Activated naive CD8-positive, alpha-beta T cell treated with anti-CD3 and anti-CD28 coated beads, Interleukin-2, amount 10 ng/mL, durations not matched to agents 7 days and 5 days (primary cell): Measurements from ENCODE around the gene TMEM258. TPM values are rescaled to one million over a fixed set of nuclear protein-coding genes. Genes with fewer than 3 reads are reported as not detected.

Source experiments
- ATAC-seq: fragments of 150-1000 bp; cut with Tn5 transposase; one replicate; pipeline ENCODE4 v1.10.0; 2021; ENCODE audit warnings: low read depth, moderate library complexity
- POLR2A ChIA-PET: fragments of 350-600 bp; sonication (Branson Sonifier 250); formaldehyde crosslinking; loops from one replicate; lab custom pipeline; 2021; ENCODE audit warnings: antibody characterized with exemption; lab: Charles Lee
- DNase-seq: peaks from one replicate; pipeline ENCODE4 v3.0.0; 2021
- H3K27ac Mint-ChIP-seq: one replicate; pipeline ENCODE4 v1.8.0; 2022; ENCODE audit warnings: mild to moderate bottlenecking, mixed read lengths
- H3K27me3 Mint-ChIP-seq: one replicate; pipeline ENCODE4 v1.8.0; 2022; ENCODE audit warnings: mild to moderate bottlenecking, moderate library complexity, mixed read lengths
- H3K36me3 Mint-ChIP-seq: one replicate; pipeline ENCODE4 v1.8.0; 2021; ENCODE audit warnings: mild to moderate bottlenecking, mixed read lengths
- H3K4me1 Mint-ChIP-seq: one replicate; pipeline ENCODE4 v1.8.0; 2021; ENCODE audit warnings: mixed read lengths
- H3K4me3 Mint-ChIP-seq: one replicate; pipeline ENCODE4 v1.8.0; 2022; ENCODE audit warnings: mild to moderate bottlenecking, moderate library complexity, mixed read lengths
- H3K9me3 Mint-ChIP-seq: one replicate; pipeline ENCODE4 v1.8.0; 2021; ENCODE audit warnings: mixed read lengths
- total RNA-seq, 2 experiments: library from RNA; stranded (reverse); gene quantifications; one replicate each; pipeline ENCODE4 v1.2.3, GENCODE V29; 2021

Gene TMEM258
- total RNA-seq, 2 experiments from 2014 or later, result 127 to 140 TPM

DNA sequence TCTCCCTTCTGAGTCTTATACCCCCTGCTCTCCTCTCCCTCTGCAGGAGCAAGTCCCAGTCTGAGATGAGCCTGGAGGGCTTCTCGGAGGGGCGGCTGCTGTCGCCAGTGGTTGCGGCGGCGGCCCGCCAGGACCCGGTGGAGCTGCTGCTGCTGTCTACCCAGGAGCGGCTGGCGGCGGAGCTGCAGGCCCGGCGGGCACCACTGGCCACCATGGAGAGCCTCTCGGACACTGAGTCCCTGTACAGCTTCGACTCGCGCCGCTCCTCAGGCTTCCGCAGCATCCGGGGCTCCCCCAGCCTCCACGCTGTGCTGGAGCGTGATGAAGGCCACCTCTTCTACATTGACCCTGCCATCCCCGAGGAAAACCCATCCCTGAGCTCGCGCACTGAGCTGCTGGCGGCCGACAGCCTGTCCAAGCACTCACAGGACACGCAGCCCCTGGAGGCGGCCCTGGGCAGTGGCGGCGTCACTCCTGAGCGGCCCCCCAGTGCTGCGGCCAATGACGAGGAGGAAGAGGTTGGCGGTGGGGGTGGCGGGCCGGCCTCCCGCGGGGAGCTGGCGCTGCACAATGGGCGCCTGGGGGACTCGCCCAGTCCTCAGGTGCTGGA is 48.8 kb downstream of the TMEM258 start:
- Mint-ChIP-seq H3K27me3 (no peaks in the 10 kb centered on the region), H3K27ac (no peak overlapping the region), H3K4me3 (no peak overlapping the region), H3K9me3 (no peaks in the 10 kb centered on the region), H3K36me3 (no peaks in the 10 kb centered on the region), H3K4me1 (no peaks in the 10 kb centered on the region)
- DNase-seq (no peak), ATAC-seq (no peak)
- POLR2A ChIA-PET, result no interaction called here

DNA sequence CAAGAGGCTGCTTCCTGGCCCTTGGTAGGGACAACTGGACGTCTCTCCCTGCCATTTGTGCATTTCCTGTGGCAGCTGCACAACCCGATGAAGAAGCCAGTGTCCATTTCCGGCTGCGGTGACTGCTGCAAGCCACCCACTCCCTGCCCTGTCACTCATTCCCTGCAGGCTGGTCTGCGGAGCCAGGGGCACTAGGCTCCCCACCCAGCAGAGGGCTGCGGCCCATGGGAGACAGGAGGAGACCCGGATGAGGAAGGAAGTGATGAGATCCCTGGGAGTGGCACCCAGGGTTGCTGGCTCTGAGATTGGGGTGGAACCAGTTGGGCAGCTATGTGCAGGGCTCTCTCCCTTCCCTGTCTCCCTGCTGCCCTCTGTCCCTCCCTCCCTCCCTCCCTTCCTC is 50.0 kb downstream of the TMEM258 start:
- ATAC-seq, result no peak
- Mint-ChIP-seq H3K4me1 (no peaks in the 10 kb centered on the region), H3K36me3 (no peaks in the 10 kb centered on the region), H3K4me3 (no peak overlapping the region), H3K27ac (no peak overlapping the region), H3K9me3 (no peaks in the 10 kb centered on the region), H3K27me3 (no peaks in the 10 kb centered on the region)
- DNase-seq, result no peak
- POLR2A ChIA-PET, result no interaction called here

DNA sequence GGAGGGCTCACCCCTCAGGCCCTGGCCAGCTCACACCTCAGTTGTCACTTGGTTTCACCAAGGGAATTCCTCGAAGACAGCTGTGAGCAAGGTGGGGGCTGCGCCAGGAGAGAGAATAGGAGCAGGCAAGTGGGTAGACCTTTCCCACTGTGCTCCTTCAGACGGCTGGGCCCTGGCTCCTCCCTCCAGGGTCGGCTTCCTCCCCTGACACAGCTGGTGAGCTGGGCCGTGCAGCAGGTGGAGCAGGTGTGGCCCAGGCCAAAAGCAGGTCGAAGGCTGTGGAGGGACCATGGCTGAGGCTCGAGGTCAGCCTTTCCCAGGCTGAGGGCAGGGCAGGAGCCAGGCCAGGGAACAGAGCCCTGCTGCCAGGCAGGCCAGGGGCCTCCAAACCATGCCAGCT is 52.4 kb downstream of the TMEM258 start:
- no peaks in the 10 kb centered on the region for H3K27me3 Mint-ChIP-seq
- no peaks in the 10 kb centered on the region for H3K4me1 Mint-ChIP-seq
- H3K4me3 Mint-ChIP-seq, result no peak overlapping the region
- ATAC-seq (no peak), DNase-seq (no peak)
- POLR2A ChIA-PET, result no interaction called here
- no peaks in the 10 kb centered on the region for H3K9me3 Mint-ChIP-seq
- H3K27ac Mint-ChIP-seq, result no peak overlapping the region
- H3K36me3 Mint-ChIP-seq, result no peaks in the 10 kb centered on the region

DNA sequence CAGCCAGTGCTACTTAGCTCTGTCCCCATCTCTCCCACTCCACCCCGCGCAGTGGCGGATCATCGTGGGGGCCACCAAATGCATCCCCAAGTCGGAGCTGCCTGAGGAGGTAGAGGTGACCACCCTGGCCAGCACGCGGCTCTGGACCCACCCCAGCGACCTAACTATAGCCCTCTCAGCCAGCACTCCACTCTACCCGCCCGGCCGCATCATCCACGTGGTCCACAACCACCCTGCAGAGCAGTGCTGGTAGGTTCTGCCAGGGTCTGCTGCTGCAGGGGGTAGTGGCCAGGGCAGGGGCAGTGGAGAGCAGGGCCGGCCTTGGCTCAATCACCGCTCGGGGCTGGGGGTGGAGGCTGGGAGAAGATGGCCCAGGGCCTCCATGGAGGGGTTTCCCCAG is 53.0 kb downstream of the TMEM258 start:
- Mint-ChIP-seq H3K27ac (no peak overlapping the region), H3K27me3 (no peaks in the 10 kb centered on the region), H3K4me1 (no peaks in the 10 kb centered on the region), H3K9me3 (no peaks in the 10 kb centered on the region), H3K4me3 (no peak overlapping the region), H3K36me3 (no peaks in the 10 kb centered on the region)
- ATAC-seq (no peak), DNase-seq (no peak)
- POLR2A ChIA-PET, result no interaction called here

Other genes starting within 250 kb of the TMEM258 start
- gene SYT7, start 211.5 kb downstream of the TMEM258 start, total RNA-seq, result not detected
- gene DAGLA, start 112.2 kb downstream of the TMEM258 start, total RNA-seq, result under 1 TPM; 0.08 to 0.14 TPM
- gene MYRF, start 40.0 kb downstream of the TMEM258 start, total RNA-seq, result 1 to 10 TPM; 3.4 TPM
- gene FEN1, start 312 bp upstream of the TMEM258 start, total RNA-seq, result 10 to 100 TPM; 87.1 to 88.7 TPM
- 10 to 100 TPM; 53.2 to 54.7 TPM for gene FADS1, start 24.4 kb upstream of the TMEM258 start, total RNA-seq
- gene FADS2, start 35.7 kb upstream of the TMEM258 start, total RNA-seq, result 100 to 1,000 TPM; 245 to 280 TPM
- gene FADS3, start 98.9 kb upstream of the TMEM258 start, total RNA-seq, result 1 to 10 TPM; 4.7 TPM
- 1 to 10 TPM in 1 of 2 experiments, under 1 TPM in 1; 0.28 to 1.6 TPM for gene RAB3IL1, start 125.0 kb upstream of the TMEM258 start, total RNA-seq
- gene BEST1, start 157.8 kb upstream of the TMEM258 start, total RNA-seq, result under 1 TPM; 0.20 to 0.30 TPM
- gene FTH1, start 175.0 kb upstream of the TMEM258 start, total RNA-seq, result 100 to 1,000 TPM; 793 to 808 TPM